SK-N-SH (cell line): Measurements from ENCODE around the gene COQ3.

ENCODE experiments used
- CHD2 ChIP-seq: fragments of 150-350 bp; IDR thresholded peaks from 2 replicates; pipeline ENCODE4 v1.6.1; 2018; ENCODE audit warnings: low read length; ENCODE audit not compliant: partially characterized antibody
- EP300 ChIP-seq, 2 experiments: IDR thresholded peaks; 2 replicates each; pipeline versions ENCODE4 v1.4.0 to v1.6.1; 2012; ENCODE audit warnings: borderline replicate concordance in 1 of 2, low read depth in 1 of 2, low read length in 1 of 2
- EZH2phosphoT487 ChIP-seq: fragments of 200-600 bp; sonication (generic); IDR thresholded peaks from 2 replicates; pipeline ENCODE4 v1.6.1; 2017; ENCODE audit warnings: low read depth, mixed run types, mild to moderate bottlenecking, antibody characterized with exemption, moderate library complexity, borderline replicate concordance
- RCOR1 ChIP-seq: fragments of 150-350 bp; IDR thresholded peaks from 2 replicates; pipeline ENCODE4 v1.6.1; 2017; ENCODE audit warnings: antibody characterized with exemption, low read length
- TCF12 ChIP-seq: IDR thresholded peaks from 2 replicates; pipeline ENCODE4 v1.4.0; 2012
- YY1 ChIP-seq: IDR thresholded peaks from 2 replicates; pipeline ENCODE4 v1.4.0; 2012; ENCODE audit warnings: low read depth, mild to moderate bottlenecking
- TF ChIP-seq, protein P1 (sequence below): fragments of 200-600 bp; sonication (generic); IDR thresholded peaks from 2 replicates; pipeline ENCODE4 v1.6.1; 2017; ENCODE audit warnings: antibody characterized with exemption, mild to moderate bottlenecking, moderate library complexity
- TF ChIP-seq, protein P2 (sequence below): IDR thresholded peaks from 2 replicates; pipeline ENCODE4 v1.4.0; 2012; ENCODE audit warnings: low read depth
- TF ChIP-seq, protein P3 (sequence below): IDR thresholded peaks from 2 replicates; pipeline ENCODE4 v1.4.0; 2012; ENCODE audit warnings: low read depth, borderline replicate concordance

DNA sequence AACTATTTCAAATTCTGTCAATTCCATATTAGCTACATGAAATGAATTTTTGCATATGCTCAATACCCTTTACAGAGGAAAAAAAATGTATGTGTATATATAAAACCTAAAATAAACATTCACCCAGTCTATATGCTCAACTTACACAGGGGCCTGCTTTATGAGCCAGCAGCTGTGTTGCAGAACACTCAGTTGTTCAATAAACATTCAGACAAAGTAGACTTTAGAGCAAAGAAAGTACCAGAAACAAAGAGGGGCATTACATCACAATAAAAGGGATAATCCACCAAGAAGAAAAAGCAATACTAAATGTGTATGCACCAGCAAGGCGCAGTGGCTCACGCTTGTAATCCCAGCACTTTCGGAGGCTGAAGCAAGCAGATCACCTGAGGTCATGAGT lies 9.5 kb downstream of the COQ3 start:
- TF ChIP-seq, protein P1, sequence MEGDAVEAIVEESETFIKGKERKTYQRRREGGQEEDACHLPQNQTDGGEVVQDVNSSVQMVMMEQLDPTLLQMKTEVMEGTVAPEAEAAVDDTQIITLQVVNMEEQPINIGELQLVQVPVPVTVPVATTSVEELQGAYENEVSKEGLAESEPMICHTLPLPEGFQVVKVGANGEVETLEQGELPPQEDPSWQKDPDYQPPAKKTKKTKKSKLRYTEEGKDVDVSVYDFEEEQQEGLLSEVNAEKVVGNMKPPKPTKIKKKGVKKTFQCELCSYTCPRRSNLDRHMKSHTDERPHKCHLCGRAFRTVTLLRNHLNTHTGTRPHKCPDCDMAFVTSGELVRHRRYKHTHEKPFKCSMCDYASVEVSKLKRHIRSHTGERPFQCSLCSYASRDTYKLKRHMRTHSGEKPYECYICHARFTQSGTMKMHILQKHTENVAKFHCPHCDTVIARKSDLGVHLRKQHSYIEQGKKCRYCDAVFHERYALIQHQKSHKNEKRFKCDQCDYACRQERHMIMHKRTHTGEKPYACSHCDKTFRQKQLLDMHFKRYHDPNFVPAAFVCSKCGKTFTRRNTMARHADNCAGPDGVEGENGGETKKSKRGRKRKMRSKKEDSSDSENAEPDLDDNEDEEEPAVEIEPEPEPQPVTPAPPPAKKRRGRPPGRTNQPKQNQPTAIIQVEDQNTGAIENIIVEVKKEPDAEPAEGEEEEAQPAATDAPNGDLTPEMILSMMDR, result no peak
- TF ChIP-seq CHD2 (no peak), EP300 (IDR thresholded peaks at IDR 0.05; ENCODE audit: borderline replicate concordance in 1 of 2, low read depth in 1 of 2, low read length in 1 of 2) (no peak), RCOR1 (no peak), EZH2phosphoT487 (no peak), TCF12 (no peak), YY1 (no peak)
- TF ChIP-seq, protein P2, sequence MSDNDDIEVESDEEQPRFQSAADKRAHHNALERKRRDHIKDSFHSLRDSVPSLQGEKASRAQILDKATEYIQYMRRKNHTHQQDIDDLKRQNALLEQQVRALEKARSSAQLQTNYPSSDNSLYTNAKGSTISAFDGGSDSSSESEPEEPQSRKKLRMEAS, result no peak
- TF ChIP-seq, protein P3, sequence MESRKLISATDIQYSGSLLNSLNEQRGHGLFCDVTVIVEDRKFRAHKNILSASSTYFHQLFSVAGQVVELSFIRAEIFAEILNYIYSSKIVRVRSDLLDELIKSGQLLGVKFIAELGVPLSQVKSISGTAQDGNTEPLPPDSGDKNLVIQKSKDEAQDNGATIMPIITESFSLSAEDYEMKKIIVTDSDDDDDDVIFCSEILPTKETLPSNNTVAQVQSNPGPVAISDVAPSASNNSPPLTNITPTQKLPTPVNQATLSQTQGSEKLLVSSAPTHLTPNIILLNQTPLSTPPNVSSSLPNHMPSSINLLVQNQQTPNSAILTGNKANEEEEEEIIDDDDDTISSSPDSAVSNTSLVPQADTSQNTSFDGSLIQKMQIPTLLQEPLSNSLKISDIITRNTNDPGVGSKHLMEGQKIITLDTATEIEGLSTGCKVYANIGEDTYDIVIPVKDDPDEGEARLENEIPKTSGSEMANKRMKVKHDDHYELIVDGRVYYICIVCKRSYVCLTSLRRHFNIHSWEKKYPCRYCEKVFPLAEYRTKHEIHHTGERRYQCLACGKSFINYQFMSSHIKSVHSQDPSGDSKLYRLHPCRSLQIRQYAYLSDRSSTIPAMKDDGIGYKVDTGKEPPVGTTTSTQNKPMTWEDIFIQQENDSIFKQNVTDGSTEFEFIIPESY, result no peak
